Mesodermal cell (in vitro differentiated cells): ENCODE results near the gene CDC42BPB.
"Not testable (repeated sequence)": the region's sequence is repeated elsewhere in the genome, so short reads cannot be mapped to it uniquely, and the experiment has no call there.

Experiments used
- H3K27ac ChIP-seq: 2 replicates; pipeline ENCODE4 v1.7.0; 2013; ENCODE audit warnings: mild to moderate bottlenecking, low read depth, low read length, moderate library complexity; ENCODE audit not compliant: severe bottlenecking
- H3K36me3 ChIP-seq: 2 replicates; pipeline ENCODE4 v1.7.1; 2013; ENCODE audit warnings: mild to moderate bottlenecking, low read length, moderate library complexity; ENCODE audit not compliant: control insufficient read depth, insufficient read depth
- H3K4me1 ChIP-seq: one replicate; pipeline ENCODE4 v1.7.1; 2013; ENCODE audit warnings: mild to moderate bottlenecking, low read length; ENCODE audit not compliant: insufficient read depth, control insufficient read depth, poor library complexity, severe bottlenecking
- H3K4me3 ChIP-seq: 2 replicates; pipeline ENCODE4 v1.7.0; 2013; ENCODE audit warnings: low read length, control low read depth, mild to moderate bottlenecking; ENCODE audit not compliant: insufficient read depth, poor library complexity, severe bottlenecking; ENCODE audit errors: extremely low read depth
- H3K9me3 ChIP-seq: 2 replicates; pipeline ENCODE4 v1.7.1; 2013; ENCODE audit warnings: mild to moderate bottlenecking, low read length, moderate library complexity; ENCODE audit not compliant: control insufficient read depth
- WGBS, 2 experiments: methylation state at CpG; one replicate each; pipeline ENCODE4 v1.1.5; 2013; ENCODE audit warnings: missing lambda C conversion rate in 2 of 2; ENCODE audit not compliant: insufficient coverage in 2 of 2; 5-methylcytosine and 5-hydroxymethylcytosine counted together

CDC42BPB gene

GRCh38 chr14:103057028-103057371 lies 349 bp downstream of the CDC42BPB start:
- Histone ChIP-seq H3K27ac (peak overlapping the region; percentile 67), H3K4me1 (peaks cover 12% of the 10 kb centered on the region), H3K36me3 (peaks cover 28% of the 10 kb centered on the region), H3K9me3 (no peaks in the 10 kb centered on the region), H3K4me3 (peak overlapping the region; percentile 75)
- 0 to 1% methylated on average over 24 to 53 of the region's 53 CpGs for WGBS, 2 experiments

- peak overlapping the region; percentile 67 for H3K27ac ChIP-seq
- no peaks in the 10 kb centered on the region for H3K9me3 ChIP-seq
- peaks cover 28% of the 10 kb centered on the region for H3K36me3 ChIP-seq
- 0% methylated on average over 27 to 33 of the region's 50 CpGs for WGBS, 2 experiments
- peak overlapping the region; percentile 75 for H3K4me3 ChIP-seq
- peaks cover 12% of the 10 kb centered on the region for H3K4me1 ChIP-seq
Measured at GRCh38 chr14:103056322-103057027, 874 bp downstream of the CDC42BPB start.

- peaks cover 12% of the 10 kb centered on the region for H3K4me1 ChIP-seq
- peak overlapping the region; percentile 75 for H3K4me3 ChIP-seq
- H3K9me3 ChIP-seq = no peaks in the 10 kb centered on the region
- 81% methylated on average over 5 to 7 of the region's 8 CpGs for WGBS, 2 experiments
- H3K36me3 ChIP-seq = peaks cover 28% of the 10 kb centered on the region
- no peak overlapping the region for H3K27ac ChIP-seq
Measured at GRCh38 chr14:103055695-103056094, 1.7 kb downstream of the CDC42BPB start.

GRCh38 chr14:103052407-103052806 lies 4.9 kb downstream of the CDC42BPB start:
- Histone ChIP-seq H3K9me3 (no peaks in the 10 kb centered on the region), H3K4me1 (peaks cover 8% of the 10 kb centered on the region), H3K36me3 (peaks cover 34% of the 10 kb centered on the region), H3K4me3 (no peak overlapping the region), H3K27ac (no peak overlapping the region)
- WGBS, 2 experiments = 97% methylated on average over 5 to 9 of the region's 10 CpGs

- WGBS, 2 experiments = 89 to 100% methylated on average over 1 of the region's 5 CpGs
- Histone ChIP-seq H3K27ac (no peak overlapping the region), H3K9me3 (no peaks in the 10 kb centered on the region), H3K36me3 (peaks cover 48% of the 10 kb centered on the region), H3K4me3 (no peak overlapping the region), H3K4me1 (peaks cover 8% of the 10 kb centered on the region)
Measured at GRCh38 chr14:103050935-103051334, 6.4 kb downstream of the CDC42BPB start.

GRCh38 chr14:103047453-103047852 lies 9.9 kb downstream of the CDC42BPB start:
- WGBS, 2 experiments = 93 to 98% methylated on average over 8 of the region's 8 CpGs
- H3K27ac ChIP-seq, H3K4me3 ChIP-seq: not testable (repeated sequence)

GRCh38 chr14:103045371-103045869 lies 11.9 kb downstream of the CDC42BPB start:
- Histone ChIP-seq H3K9me3 (peaks cover 12% of the 10 kb centered on the region), H3K27ac (peak overlapping the region; percentile 16), H3K4me1 (no peaks in the 10 kb centered on the region), H3K36me3 (peaks cover 56% of the 10 kb centered on the region), H3K4me3 (no peak overlapping the region)
- WGBS, 2 experiments = 85 to 95% methylated on average over 10 to 13 of the region's 15 CpGs

More at GRCh38 chr14:103047453-103047852, 9.9 kb downstream of the CDC42BPB start:
- peaks cover 41% of the 10 kb centered on the region for H3K36me3 ChIP-seq
- H3K9me3 ChIP-seq, H3K4me1 ChIP-seq: not testable (repeated sequence)

GRCh38 chr14:103043257-103044015 lies 13.9 kb downstream of the CDC42BPB start:
- Histone ChIP-seq H3K9me3 (peaks cover 12% of the 10 kb centered on the region), H3K4me3 (no peak overlapping the region), H3K36me3 (peaks cover 62% of the 10 kb centered on the region), H3K27ac (no peak overlapping the region), H3K4me1 (no peaks in the 10 kb centered on the region)
- 100% methylated on average over 1 to 2 of the region's 8 CpGs for WGBS, 2 experiments

GRCh38 chr14:103041464-103041863 lies 15.9 kb downstream of the CDC42BPB start:
- H3K36me3 ChIP-seq = peaks cover 52% of the 10 kb centered on the region
- no peaks in the 10 kb centered on the region for H3K4me1 ChIP-seq
- 92 to 94% methylated on average over 17 to 20 of the region's 20 CpGs for WGBS, 2 experiments
- no peak overlapping the region for H3K4me3 ChIP-seq
- H3K27ac ChIP-seq = no peak overlapping the region
- peaks cover 12% of the 10 kb centered on the region for H3K9me3 ChIP-seq

- no peaks in the 10 kb centered on the region for H3K9me3 ChIP-seq
- 91 to 97% methylated on average over 6 of the region's 6 CpGs for WGBS, 2 experiments
- H3K4me1 ChIP-seq = peaks cover 6% of the 10 kb centered on the region
- peak overlapping the region; percentile 18 for H3K27ac ChIP-seq
- H3K36me3 ChIP-seq = peaks cover 10% of the 10 kb centered on the region
- no peak overlapping the region for H3K4me3 ChIP-seq
Measured at GRCh38 chr14:103033681-103034096, 23.7 kb downstream of the CDC42BPB start.

- Histone ChIP-seq H3K36me3 (peaks cover 15% of the 10 kb centered on the region), H3K4me3 (no peak overlapping the region), H3K27ac (no peak overlapping the region), H3K9me3 (no peaks in the 10 kb centered on the region), H3K4me1 (peaks cover 6% of the 10 kb centered on the region)
- 76 to 80% methylated on average over 4 to 9 of the region's 9 CpGs for WGBS, 2 experiments
Measured at GRCh38 chr14:103031956-103032355, 25.4 kb downstream of the CDC42BPB start.
